CD14-positive monocyte (primary cell): ENCODE results near the gene CMTM8. TPM values are rescaled to one million over a fixed set of nuclear protein-coding genes. Genes with fewer than 3 reads are reported as not detected.

Source experiments
- DNase-seq, 3 donors: peaks; one replicate each; pipeline ENCODE4 v3.0.0-alpha.2; 2011 to 2022
- H2AFZ ChIP-seq: 2 replicates; pipeline ENCODE4 v1.6.0; 2012; ENCODE audit warnings: mild to moderate bottlenecking, low read depth, low read length, inconsistent platforms; ENCODE audit not compliant: insufficient read depth, poor library complexity, severe bottlenecking
- H3K27ac ChIP-seq, 2 donors: 1 replicate in 1 of 2; 2 replicates in 1 of 2; pipeline ENCODE4 v1.5.1; 2012 to 2013; ENCODE audit warnings: low read length in 2 of 2, control low read depth in 1 of 2, inconsistent platforms in 1 of 2, low read depth in 1 of 2, mild to moderate bottlenecking in 1 of 2
- H3K27me3 ChIP-seq, 2 donors: one replicate each; pipeline versions ENCODE4 v1.6.0 to v1.6.1; 2011 to 2013; ENCODE audit warnings: low read length in 2 of 2; ENCODE audit not compliant: control insufficient read depth in 2 of 2, insufficient read depth in 2 of 2
- H3K36me3 ChIP-seq, 2 donors: replicated peaks in 1 of 2; 1 replicate in 1 of 2; 2 replicates in 1 of 2; pipeline versions ENCODE4 v1.5.1 to v1.6.1; 2012 to 2013; ENCODE audit warnings: low read length in 2 of 2, control low read depth in 1 of 2, inconsistent platforms in 1 of 2, mild to moderate bottlenecking in 1 of 2; ENCODE audit not compliant: insufficient read depth in 2 of 2, control insufficient read depth in 1 of 2
- H3K4me1 ChIP-seq, 2 donors: 1 replicate in 1 of 2; 2 replicates in 1 of 2; pipeline versions ENCODE4 v1.5.1 to v1.6.1; 2012 to 2013; ENCODE audit warnings: low read length in 2 of 2, control low read depth in 1 of 2, inconsistent platforms in 1 of 2, mild to moderate bottlenecking in 1 of 2, moderate library complexity in 1 of 2; ENCODE audit not compliant: insufficient read depth in 2 of 2, control insufficient read depth in 1 of 2
- H3K4me2 ChIP-seq: replicated peaks from 2 replicates; pipeline ENCODE3; 2012; ENCODE audit warnings: low read length, moderate library complexity, mild to moderate bottlenecking; ENCODE audit not compliant: poor library complexity, severe bottlenecking; ENCODE audit errors: extremely low read depth
- H3K4me3 ChIP-seq, 3 experiments: fragments of 200-600 bp in 1 of 3; sonication (generic) in 1 of 3; replicated peaks in 1 of 3; 1 replicate in 2 of 3; 2 replicates in 1 of 3; pipeline ENCODE4 v1.5.1; 2011 to 2013; ENCODE audit warnings: low read length in 3 of 3, mild to moderate bottlenecking in 3 of 3, control low read depth in 2 of 3, low read depth in 2 of 3, inconsistent platforms in 1 of 3, moderate library complexity in 1 of 3
- H3K79me2 ChIP-seq: 2 replicates; pipeline ENCODE4 v1.6.0; 2012; ENCODE audit warnings: mild to moderate bottlenecking, control low read depth, inconsistent platforms, low read length, moderate library complexity; ENCODE audit not compliant: insufficient read depth
- H3K9ac ChIP-seq: 2 replicates; pipeline ENCODE4 v1.6.0; 2017; ENCODE audit warnings: low read length, mild to moderate bottlenecking; ENCODE audit not compliant: insufficient read depth, poor library complexity, severe bottlenecking
- H3K9me3 ChIP-seq, 2 donors: replicated peaks in 1 of 2; 1 replicate in 1 of 2; 2 replicates in 1 of 2; pipeline versions ENCODE4 v1.5.1 to v1.6.1; 2012 to 2013; ENCODE audit warnings: low read length in 2 of 2, control low read depth in 1 of 2; ENCODE audit not compliant: control insufficient read depth in 1 of 2, insufficient read depth in 1 of 2
- H4K20me1 ChIP-seq: 2 replicates; pipeline ENCODE4 v1.6.0; 2012; ENCODE audit warnings: mild to moderate bottlenecking, low read length, control low read depth, moderate library complexity; ENCODE audit not compliant: insufficient read depth
- H3K27ac Mint-ChIP-seq, 7 donors: one replicate each; pipeline ENCODE4 v1.8.0; 2020; ENCODE audit warnings: mild to moderate bottlenecking in 7 of 7, mixed read lengths in 7 of 7, moderate library complexity in 6 of 7, inconsistent platforms in 2 of 7
- H3K27me3 Mint-ChIP-seq, 3 donors: one replicate each; pipeline ENCODE4 v1.8.0; 2021 to 2022; ENCODE audit warnings: low read depth in 3 of 3, mild to moderate bottlenecking in 3 of 3, mixed read lengths in 3 of 3, moderate library complexity in 3 of 3, inconsistent platforms in 1 of 3
- H3K36me3 Mint-ChIP-seq, 2 donors: one replicate each; pipeline ENCODE4 v1.8.0; 2020; ENCODE audit warnings: mixed read lengths in 2 of 2, inconsistent platforms in 1 of 2, mild to moderate bottlenecking in 1 of 2
- H3K4me1 Mint-ChIP-seq: one replicate; pipeline ENCODE4 v1.8.0; 2020; ENCODE audit warnings: mild to moderate bottlenecking, mixed read lengths
- H3K4me3 Mint-ChIP-seq, 2 donors: one replicate each; pipeline ENCODE4 v1.8.0; 2020; ENCODE audit warnings: mild to moderate bottlenecking in 2 of 2, mixed read lengths in 2 of 2, moderate library complexity in 1 of 2
- H3K9me3 Mint-ChIP-seq, 7 donors: one replicate each; pipeline ENCODE4 v1.8.0; 2020 to 2022; ENCODE audit warnings: mixed read lengths in 7 of 7, mild to moderate bottlenecking in 6 of 7, moderate library complexity in 6 of 7, inconsistent platforms in 2 of 7
- WGBS: methylation state at CpG from one replicate; pipeline ENCODE4 v1.1.5; 2013; ENCODE audit warnings: missing lambda C conversion rate; ENCODE audit not compliant: insufficient coverage; 5-methylcytosine and 5-hydroxymethylcytosine counted together
- intact Hi-C, 2 donors: fragments of 100-400 bp; cut with micrococcal nuclease; formaldehyde crosslinking; loops; one replicate each; pipeline versions ENCODE4 v1.15.0 to v1.15.1; 2023
- polyA plus RNA-seq, 3 donors: library from polyadenylated mRNA; depleted of rRNA in 1 of 3; unstranded in 2 of 3; stranded (reverse) in 1 of 3; fragments of 300-500 nt in 2 of 3; fragments of >200 nt in 1 of 3; fragmentation: Illumina TruSeq in 2 of 3; gene quantifications; 1 replicate in 2 of 3; 2 replicates in 1 of 3; pipeline ENCODE4 v1.2.3, GENCODE V29; 2012 to 2021
- TF ChIP-seq, protein P1 (sequence below): fragments of 200-600 bp; IDR thresholded peaks from one replicate; pipeline ENCODE4 v1.8.0; 2022; ENCODE audit warnings: antibody characterized with exemption, mild to moderate bottlenecking

The CMTM8 gene
- polyA plus RNA-seq, 3 donors, result 0.46 to 2.5 (median 0.94) TPM

DNA sequence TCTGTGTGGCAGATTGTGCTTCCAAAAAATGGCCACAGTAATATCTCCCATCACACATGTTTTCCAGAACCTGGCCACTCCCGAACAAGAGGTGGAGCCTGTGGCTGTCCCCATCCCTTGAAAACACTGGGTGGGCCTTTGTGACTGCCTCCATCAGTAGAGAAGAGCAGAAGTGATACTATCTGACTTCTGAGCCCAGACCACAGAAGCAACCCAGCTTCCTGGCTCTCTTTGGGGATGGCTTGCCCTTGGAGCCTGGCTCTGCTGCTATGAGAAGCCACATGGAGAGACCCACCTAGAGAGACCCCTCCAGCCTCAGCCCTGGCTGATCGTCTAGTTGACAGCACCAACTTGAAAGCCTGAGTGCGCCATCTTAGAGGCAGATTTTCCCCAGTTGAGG lies 39.8 kb upstream of the CMTM8 start:
- Mint-ChIP-seq H3K27me3 (peaks cover 0 to 5% (median 1%) of the 10 kb centered on the region in 3 donors), H3K4me3 (no peak overlapping the region), H3K4me1 (peaks cover 9% of the 10 kb centered on the region), H3K27ac (no peak overlapping the region), H3K9me3 (no peaks in the 10 kb centered on the region), H3K36me3 (no peaks in the 10 kb centered on the region)
- intact Hi-C loops, result no loop called here
- no peak overlapping the region for H3K27ac ChIP-seq
- no peaks in the 10 kb centered on the region for H3K27me3 ChIP-seq
- H3K36me3 ChIP-seq, result no peaks in the 10 kb centered on the region
- no peak overlapping the region for H3K4me3 ChIP-seq
- H3K4me1 ChIP-seq, result peaks cover 4 to 6% of the 10 kb centered on the region in 2 donors
- no peak for DNase-seq
- H3K9me3 ChIP-seq, result no peaks in the 10 kb centered on the region
- no peaks in the 10 kb centered on the region for H3K79me2 ChIP-seq
- TF ChIP-seq, protein P1, sequence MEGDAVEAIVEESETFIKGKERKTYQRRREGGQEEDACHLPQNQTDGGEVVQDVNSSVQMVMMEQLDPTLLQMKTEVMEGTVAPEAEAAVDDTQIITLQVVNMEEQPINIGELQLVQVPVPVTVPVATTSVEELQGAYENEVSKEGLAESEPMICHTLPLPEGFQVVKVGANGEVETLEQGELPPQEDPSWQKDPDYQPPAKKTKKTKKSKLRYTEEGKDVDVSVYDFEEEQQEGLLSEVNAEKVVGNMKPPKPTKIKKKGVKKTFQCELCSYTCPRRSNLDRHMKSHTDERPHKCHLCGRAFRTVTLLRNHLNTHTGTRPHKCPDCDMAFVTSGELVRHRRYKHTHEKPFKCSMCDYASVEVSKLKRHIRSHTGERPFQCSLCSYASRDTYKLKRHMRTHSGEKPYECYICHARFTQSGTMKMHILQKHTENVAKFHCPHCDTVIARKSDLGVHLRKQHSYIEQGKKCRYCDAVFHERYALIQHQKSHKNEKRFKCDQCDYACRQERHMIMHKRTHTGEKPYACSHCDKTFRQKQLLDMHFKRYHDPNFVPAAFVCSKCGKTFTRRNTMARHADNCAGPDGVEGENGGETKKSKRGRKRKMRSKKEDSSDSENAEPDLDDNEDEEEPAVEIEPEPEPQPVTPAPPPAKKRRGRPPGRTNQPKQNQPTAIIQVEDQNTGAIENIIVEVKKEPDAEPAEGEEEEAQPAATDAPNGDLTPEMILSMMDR, result no peak
- no peak overlapping the region for H2AFZ ChIP-seq
- H3K4me2 ChIP-seq, result no peak overlapping the region
- 57% methylated on average over 3 of the region's 3 CpGs for WGBS
- H3K9ac ChIP-seq, result no peak overlapping the region
- H4K20me1 ChIP-seq, result no peaks in the 10 kb centered on the region

- no peaks in the 10 kb centered on the region for H3K9me3 ChIP-seq
- no peak for DNase-seq
- TF ChIP-seq, protein P1, result no peak
- no peak overlapping the region for H3K4me3 ChIP-seq
- peaks cover 4 to 6% of the 10 kb centered on the region in 2 donors for H3K4me1 ChIP-seq
- H3K9ac ChIP-seq, result no peak overlapping the region
- WGBS, result 68% methylated on average over 2 of the region's 7 CpGs
- no peak overlapping the region for H2AFZ ChIP-seq
- no peak overlapping the region for H3K4me2 ChIP-seq
- no peaks in the 10 kb centered on the region for H3K36me3 ChIP-seq
- Mint-ChIP-seq H3K4me3 (no peak overlapping the region), H3K27ac (no peak overlapping the region), H3K36me3 (no peaks in the 10 kb centered on the region), H3K4me1 (peaks cover 10% of the 10 kb centered on the region), H3K27me3 (peaks cover 0 to 5% (median 1%) of the 10 kb centered on the region in 3 donors), H3K9me3 (no peaks in the 10 kb centered on the region)
- intact Hi-C loops, result no loop called here
- no peaks in the 10 kb centered on the region for H3K79me2 ChIP-seq
- no peaks in the 10 kb centered on the region for H4K20me1 ChIP-seq
- no peaks in the 10 kb centered on the region for H3K27me3 ChIP-seq
- no peak overlapping the region for H3K27ac ChIP-seq
Measured at GRCh38 chr3:32200490-32200889, 38.0 kb upstream of the CMTM8 start.
